ENCODE measurements around the gene CLMP. TPM values are rescaled to one million over a fixed set of nuclear protein-coding genes. Genes with fewer than 3 reads are reported as not detected.
"Not testable (repeated sequence)": the region's sequence is repeated elsewhere in the genome, so short reads cannot be mapped to it uniquely, and the experiment has no call there.

CLMP gene
- total and polyA plus RNA-seq, 9 donors, result 12.7 to 27.4 (median 17.5) TPM

- no peak for DNase-seq
- no peaks in the 10 kb centered on the region for H3K36me3 ChIP-seq (ENCODE audit: control insufficient read depth, insufficient read depth, low read length)
- H3K9me3 ChIP-seq (replicated peaks; ENCODE audit: control insufficient read depth, low read depth, low read length), result no peaks in the 10 kb centered on the region
- H3K27ac ChIP-seq (ENCODE audit: low read length), result no peak overlapping the region
- 100% methylated on average over 1 of the region's 3 CpGs for WGBS (ENCODE audit: insufficient coverage)
- peaks cover 8% of the 10 kb centered on the region for H3K27me3 ChIP-seq (ENCODE audit: control insufficient read depth, insufficient read depth, low read length)
- H3K4me1 ChIP-seq (ENCODE audit: control insufficient read depth, insufficient read depth, low read length), result peaks cover 2% of the 10 kb centered on the region
- H3K4me3 ChIP-seq (ENCODE audit: low read length), result no peak overlapping the region
Measured at GRCh38 chr11:123144707-123145106, 50.3 kb downstream of the CLMP start.

GRCh38 chr11:123143921-123144320 lies 51.1 kb downstream of the CLMP start:
- WGBS (ENCODE audit: insufficient coverage), result 88% methylated on average over 2 of the region's 2 CpGs
- H3K4me1 ChIP-seq (ENCODE audit: control insufficient read depth, insufficient read depth, low read length), result peaks cover 2% of the 10 kb centered on the region
- H3K9me3 ChIP-seq (replicated peaks; ENCODE audit: control insufficient read depth, low read depth, low read length), result no peaks in the 10 kb centered on the region
- H3K27me3 ChIP-seq (ENCODE audit: control insufficient read depth, insufficient read depth, low read length), result peaks cover 8% of the 10 kb centered on the region
- no peak overlapping the region for H3K27ac ChIP-seq (ENCODE audit: low read length)
- no peaks in the 10 kb centered on the region for H3K36me3 ChIP-seq (ENCODE audit: control insufficient read depth, insufficient read depth, low read length)
- DNase-seq, result no peak
- H3K4me3 ChIP-seq (ENCODE audit: low read length), result no peak overlapping the region

GRCh38 chr11:123143476-123143875 lies 51.6 kb downstream of the CLMP start:
- Histone ChIP-seq H3K4me1 (ENCODE audit: control insufficient read depth, insufficient read depth, low read length) (peaks cover 2% of the 10 kb centered on the region), H3K27ac (ENCODE audit: low read length) (no peak overlapping the region), H3K36me3 (ENCODE audit: control insufficient read depth, insufficient read depth, low read length) (no peaks in the 10 kb centered on the region), H3K27me3 (ENCODE audit: control insufficient read depth, insufficient read depth, low read length) (peaks cover 8% of the 10 kb centered on the region), H3K9me3 (replicated peaks; ENCODE audit: control insufficient read depth, low read depth, low read length) (no peaks in the 10 kb centered on the region), H3K4me3 (ENCODE audit: low read length) (no peak overlapping the region)
- DNase-seq, result no peak
- no CpG with 5 or more reads among the region's 5 CpGs for WGBS (ENCODE audit: insufficient coverage)

GRCh38 chr11:123139206-123139605 lies 55.8 kb downstream of the CLMP start:
- WGBS (ENCODE audit: insufficient coverage), result 82% methylated on average over 3 of the region's 4 CpGs
- Histone ChIP-seq H3K4me3 (ENCODE audit: low read length) (no peak overlapping the region), H3K27me3 (ENCODE audit: control insufficient read depth, insufficient read depth, low read length) (peaks cover 8% of the 10 kb centered on the region), H3K9me3 (replicated peaks; ENCODE audit: control insufficient read depth, low read depth, low read length) (no peaks in the 10 kb centered on the region), H3K4me1 (ENCODE audit: control insufficient read depth, insufficient read depth, low read length) (peaks cover 11% of the 10 kb centered on the region), H3K36me3 (ENCODE audit: control insufficient read depth, insufficient read depth, low read length) (no peaks in the 10 kb centered on the region), H3K27ac (ENCODE audit: low read length) (no peak overlapping the region)
- no peak for DNase-seq

- Histone ChIP-seq H3K4me1 (ENCODE audit: control insufficient read depth, insufficient read depth, low read length) (peaks cover 13% of the 10 kb centered on the region), H3K36me3 (ENCODE audit: control insufficient read depth, insufficient read depth, low read length) (no peaks in the 10 kb centered on the region), H3K4me3 (ENCODE audit: low read length) (peak overlapping the region; percentile 7), H3K27me3 (ENCODE audit: control insufficient read depth, insufficient read depth, low read length) (peaks cover 5% of the 10 kb centered on the region), H3K9me3 (replicated peaks; ENCODE audit: control insufficient read depth, low read depth, low read length) (no peaks in the 10 kb centered on the region), H3K27ac (ENCODE audit: low read length) (peak overlapping the region; percentile 81)
- peak; percentile 95 for DNase-seq
- 20% methylated on average over 12 of the region's 24 CpGs for WGBS (ENCODE audit: insufficient coverage)
Measured at GRCh38 chr11:123137431-123138224, 57.4 kb downstream of the CLMP start.

- H3K27me3 ChIP-seq (ENCODE audit: control insufficient read depth, insufficient read depth, low read length), result peaks cover 3% of the 10 kb centered on the region
- WGBS (ENCODE audit: insufficient coverage), result 84% methylated on average over 14 of the region's 18 CpGs
- H3K27ac ChIP-seq (ENCODE audit: low read length), result no peak overlapping the region
- H3K9me3 ChIP-seq (replicated peaks; ENCODE audit: control insufficient read depth, low read depth, low read length), result no peaks in the 10 kb centered on the region
- DNase-seq, result no peak
- H3K4me1 ChIP-seq (ENCODE audit: control insufficient read depth, insufficient read depth, low read length), result peaks cover 13% of the 10 kb centered on the region
- H3K4me3 ChIP-seq (ENCODE audit: low read length), result no peak overlapping the region
- H3K36me3 ChIP-seq (ENCODE audit: control insufficient read depth, insufficient read depth, low read length), result no peaks in the 10 kb centered on the region
Measured at GRCh38 chr11:123135863-123136446, 59.1 kb downstream of the CLMP start.

GRCh38 chr11:123132881-123133280 lies 62.2 kb downstream of the CLMP start:
- no peaks in the 10 kb centered on the region for H3K9me3 ChIP-seq (replicated peaks; ENCODE audit: control insufficient read depth, low read depth, low read length)
- H3K36me3 ChIP-seq (ENCODE audit: control insufficient read depth, insufficient read depth, low read length), result no peaks in the 10 kb centered on the region
- no peak for DNase-seq
- 65% methylated on average over 4 of the region's 6 CpGs for WGBS (ENCODE audit: insufficient coverage)
- no peak overlapping the region for H3K27ac ChIP-seq (ENCODE audit: low read length)
- H3K4me1 ChIP-seq (ENCODE audit: control insufficient read depth, insufficient read depth, low read length), result peaks cover 9% of the 10 kb centered on the region
- H3K4me3 ChIP-seq (ENCODE audit: low read length), result no peak overlapping the region
- no peaks in the 10 kb centered on the region for H3K27me3 ChIP-seq (ENCODE audit: control insufficient read depth, insufficient read depth, low read length)

- DNase-seq, result peak; percentile 56
- not testable (repeated sequence) for H3K4me3 ChIP-seq (ENCODE audit: low read length); H3K27me3 ChIP-seq (ENCODE audit: control insufficient read depth, insufficient read depth, low read length); H3K9me3 ChIP-seq (replicated peaks; ENCODE audit: control insufficient read depth, low read depth, low read length); H3K4me1 ChIP-seq (ENCODE audit: control insufficient read depth, insufficient read depth, low read length); H3K36me3 ChIP-seq (ENCODE audit: control insufficient read depth, insufficient read depth, low read length); H3K27ac ChIP-seq (ENCODE audit: low read length)
- no CpG with 5 or more reads among the region's 8 CpGs for WGBS (ENCODE audit: insufficient coverage)
Measured at GRCh38 chr11:123132034-123132766, 62.8 kb downstream of the CLMP start.

GRCh38 chr11:123129920-123130319 lies 65.1 kb downstream of the CLMP start:
- peak overlapping the region; percentile 2 for H3K27ac ChIP-seq (ENCODE audit: low read length)
- H3K9me3 ChIP-seq (replicated peaks; ENCODE audit: control insufficient read depth, low read depth, low read length), result no peaks in the 10 kb centered on the region
- 31% methylated on average over 2 of the region's 3 CpGs for WGBS (ENCODE audit: insufficient coverage)
- no peaks in the 10 kb centered on the region for H3K36me3 ChIP-seq (ENCODE audit: control insufficient read depth, insufficient read depth, low read length)
- H3K27me3 ChIP-seq (ENCODE audit: control insufficient read depth, insufficient read depth, low read length), result no peaks in the 10 kb centered on the region
- H3K4me1 ChIP-seq (ENCODE audit: control insufficient read depth, insufficient read depth, low read length), result peaks cover 2% of the 10 kb centered on the region
- DNase-seq, result no peak
- no peak overlapping the region for H3K4me3 ChIP-seq (ENCODE audit: low read length)

GRCh38 chr11:123125169-123125568 lies 69.9 kb downstream of the CLMP start:
- Histone ChIP-seq H3K27me3 (ENCODE audit: control insufficient read depth, insufficient read depth, low read length) (no peaks in the 10 kb centered on the region), H3K4me1 (ENCODE audit: control insufficient read depth, insufficient read depth, low read length) (peaks cover 2% of the 10 kb centered on the region), H3K27ac (ENCODE audit: low read length) (no peak overlapping the region), H3K4me3 (ENCODE audit: low read length) (no peak overlapping the region), H3K9me3 (replicated peaks; ENCODE audit: control insufficient read depth, low read depth, low read length) (no peaks in the 10 kb centered on the region), H3K36me3 (ENCODE audit: control insufficient read depth, insufficient read depth, low read length) (no peaks in the 10 kb centered on the region)
- no peak for DNase-seq
- 75% methylated on average over 1 of the region's 3 CpGs for WGBS (ENCODE audit: insufficient coverage)

Measured in muscle of leg (tissue), 11 donors.